Activated CD8-positive, alpha-beta memory T cell treated with anti-CD3 and anti-CD28 coated beads, Interleukin-2, amount 50 U/mL, for 24 hours (primary cell): ENCODE measurements around the gene WSCD1.

ENCODE experiments used
- DNase-seq: peaks from one replicate; pipeline ENCODE4 v3.0.0-alpha.2; 2020; ENCODE audit errors: extremely low read depth

Gene WSCD1

GRCh38 chr17:6085812-6086211 lies 15.6 kb downstream of the WSCD1 start:
- DNase-seq = no peak

- DNase-seq = no peak
Observed at GRCh38 chr17:6086603-6087400, 16.6 kb downstream of the WSCD1 start.

GRCh38 chr17:6088141-6088540 lies 18.0 kb downstream of the WSCD1 start:
- no peak for DNase-seq

- no peak for DNase-seq
Observed at GRCh38 chr17:6090253-6090652, 20.1 kb downstream of the WSCD1 start.

GRCh38 chr17:6092182-6092902 lies 22.2 kb downstream of the WSCD1 start:
- DNase-seq = no peak

- no peak for DNase-seq
Observed at GRCh38 chr17:6092903-6093468, 22.8 kb downstream of the WSCD1 start.

GRCh38 chr17:6094453-6094852 lies 24.3 kb downstream of the WSCD1 start:
- DNase-seq = no peak

GRCh38 chr17:6094926-6095325 lies 24.7 kb downstream of the WSCD1 start:
- DNase-seq = no peak

- DNase-seq = no peak
Observed at GRCh38 chr17:6095501-6095900, 25.3 kb downstream of the WSCD1 start.

GRCh38 chr17:6096201-6097004 lies 26.2 kb downstream of the WSCD1 start:
- no peak for DNase-seq

GRCh38 chr17:6097005-6097279 lies 26.8 kb downstream of the WSCD1 start:
- DNase-seq = no peak

- no peak for DNase-seq
Observed at GRCh38 chr17:6098050-6098822, 28.1 kb downstream of the WSCD1 start.

- no peak for DNase-seq
Observed at GRCh38 chr17:6098823-6099180, 28.6 kb downstream of the WSCD1 start.

- no peak for DNase-seq
Observed at GRCh38 chr17:6099492-6099891, 29.3 kb downstream of the WSCD1 start.

- DNase-seq = no peak
Observed at GRCh38 chr17:6100146-6100545, 30.0 kb downstream of the WSCD1 start.

- no peak for DNase-seq
Observed at GRCh38 chr17:6100891-6101500, 30.8 kb downstream of the WSCD1 start.

- no peak for DNase-seq
Observed at GRCh38 chr17:6101706-6102105, 31.5 kb downstream of the WSCD1 start.

GRCh38 chr17:6102615-6103014 lies 32.4 kb downstream of the WSCD1 start:
- DNase-seq = no peak

- DNase-seq = no peak
Observed at GRCh38 chr17:6104956-6105648, 34.9 kb downstream of the WSCD1 start.

GRCh38 chr17:6105649-6106007 lies 35.4 kb downstream of the WSCD1 start:
- no peak for DNase-seq

GRCh38 chr17:6106212-6106611 lies 36.0 kb downstream of the WSCD1 start:
- DNase-seq = no peak
